HG03565 (cell line): ENCODE results near the gene ELK3.

Experiments used
- ATAC-seq: cut with Tn5 transposase; IDR thresholded peaks from one replicate; pipeline ENCODE4 v1.9.1; 2021; ENCODE audit warnings: mild to moderate bottlenecking, moderate library complexity; ENCODE audit not compliant: unreplicated experiment

The ELK3 gene

DNA sequence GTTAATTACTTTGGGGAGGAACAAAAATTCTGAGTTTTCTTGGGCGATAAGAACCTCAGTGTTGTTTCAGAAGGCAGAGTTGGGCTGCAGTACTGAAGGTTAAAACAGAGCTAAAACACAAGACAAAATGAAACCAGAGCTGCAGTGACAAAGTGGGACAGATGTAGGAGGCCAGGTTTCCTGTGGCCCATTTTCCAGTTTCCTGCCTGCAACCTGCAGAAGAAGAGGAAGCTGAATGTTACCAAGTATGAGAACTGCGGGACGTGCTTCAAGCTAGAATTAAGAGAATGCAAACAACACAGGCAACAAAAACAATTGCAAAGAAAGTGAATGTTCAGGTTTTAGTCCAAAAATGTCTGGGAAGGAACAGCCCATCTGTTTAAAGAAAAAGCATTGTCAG lies 17.8 kb downstream of the ELK3 start:
- no peak for ATAC-seq

DNA sequence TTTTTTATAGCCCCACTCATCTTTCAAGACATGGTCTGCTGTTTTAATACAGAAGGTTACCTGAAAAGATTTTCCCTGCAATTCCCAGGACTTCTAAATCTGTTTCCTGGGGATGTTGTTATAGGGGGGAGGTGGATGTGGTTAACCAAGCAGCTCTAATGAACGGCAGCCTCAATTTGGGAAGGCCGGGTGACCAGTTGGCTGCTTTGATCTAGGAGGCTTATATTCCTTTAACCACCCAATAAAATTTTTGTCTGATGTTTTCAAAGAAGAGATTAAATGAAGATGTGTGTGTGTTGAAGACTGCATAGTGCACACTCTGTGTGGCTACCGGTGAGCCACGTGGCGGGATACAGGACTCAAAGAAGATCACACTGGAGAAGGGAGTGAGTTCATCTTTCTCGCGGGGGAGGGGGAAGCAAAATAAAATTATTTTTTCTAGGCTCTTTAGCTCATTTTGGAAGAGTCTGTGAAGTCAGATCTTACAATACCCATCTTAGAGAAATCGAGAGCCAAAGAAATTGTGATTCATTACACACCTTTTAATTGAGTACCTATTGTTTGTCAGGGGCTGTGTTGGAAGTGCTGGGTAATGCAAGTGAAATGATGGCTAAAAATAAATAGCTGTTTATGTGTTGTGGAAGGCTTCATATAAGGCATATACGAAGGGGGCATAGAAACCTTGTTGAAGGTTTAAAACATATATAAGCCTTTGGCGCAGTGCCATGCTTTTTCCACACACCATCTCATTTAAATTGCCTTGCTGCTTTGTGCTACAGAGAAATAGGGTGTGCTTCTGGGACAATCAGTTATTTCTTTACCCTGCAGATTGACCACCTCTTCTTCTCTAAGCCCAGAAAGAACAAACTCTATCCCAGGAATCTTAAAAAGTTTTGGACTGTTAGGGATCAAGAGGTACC lies 18.5 kb downstream of the ELK3 start:
- ATAC-seq, result no peak

GRCh38 chr12:96213869-96214268 lies 19.7 kb downstream of the ELK3 start:
- no peak for ATAC-seq

DNA sequence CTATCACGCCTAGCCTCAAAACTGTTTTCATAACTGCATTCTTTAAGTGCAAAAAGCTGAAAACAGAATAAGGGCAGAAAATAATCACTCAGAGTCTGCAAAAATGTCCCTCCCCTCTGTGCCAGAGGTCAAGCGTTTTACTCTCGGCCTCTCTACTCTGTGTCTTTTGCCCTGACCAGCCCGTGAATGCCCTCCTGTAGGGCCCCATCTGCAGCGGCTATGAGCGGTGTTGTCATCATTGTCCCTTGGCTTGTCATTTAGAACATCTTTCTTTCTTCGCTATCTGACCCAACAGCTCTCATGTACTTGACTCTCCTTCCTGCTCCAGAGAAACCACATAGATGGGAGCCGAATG lies 21.7 kb downstream of the ELK3 start:
- no peak for ATAC-seq

DNA sequence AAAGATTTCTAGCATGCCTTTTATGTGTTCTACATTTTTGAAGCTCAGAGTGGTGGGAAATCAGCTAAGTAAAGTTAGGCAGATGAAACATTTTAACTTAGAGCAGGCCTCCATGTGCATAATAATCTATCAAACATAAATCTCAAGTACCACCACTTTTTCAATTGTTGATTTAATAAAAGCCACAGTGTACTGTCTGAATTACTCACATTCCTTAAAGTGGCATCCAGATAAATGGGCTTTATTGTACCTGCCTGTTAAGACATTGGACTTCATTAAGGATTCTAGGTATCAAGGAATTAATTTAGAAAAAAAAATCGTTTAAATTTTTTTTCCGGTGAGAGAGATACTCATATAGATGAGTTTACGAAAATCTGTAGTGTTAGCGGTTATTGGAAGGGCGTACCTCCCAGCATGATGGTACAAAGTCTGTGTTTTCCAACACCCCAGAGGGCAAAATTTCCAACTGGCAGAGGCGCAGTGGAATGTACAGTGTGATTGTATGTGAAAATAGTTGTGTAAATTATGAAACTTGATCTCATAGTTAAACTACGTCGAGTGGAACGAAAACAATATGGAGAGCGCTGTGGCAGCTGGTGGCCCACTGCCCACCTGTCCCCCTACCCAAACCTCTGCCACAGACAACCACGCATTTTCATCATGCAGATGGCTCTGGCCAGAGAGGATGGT lies 25.0 kb downstream of the ELK3 start:
- ATAC-seq, result no peak

DNA sequence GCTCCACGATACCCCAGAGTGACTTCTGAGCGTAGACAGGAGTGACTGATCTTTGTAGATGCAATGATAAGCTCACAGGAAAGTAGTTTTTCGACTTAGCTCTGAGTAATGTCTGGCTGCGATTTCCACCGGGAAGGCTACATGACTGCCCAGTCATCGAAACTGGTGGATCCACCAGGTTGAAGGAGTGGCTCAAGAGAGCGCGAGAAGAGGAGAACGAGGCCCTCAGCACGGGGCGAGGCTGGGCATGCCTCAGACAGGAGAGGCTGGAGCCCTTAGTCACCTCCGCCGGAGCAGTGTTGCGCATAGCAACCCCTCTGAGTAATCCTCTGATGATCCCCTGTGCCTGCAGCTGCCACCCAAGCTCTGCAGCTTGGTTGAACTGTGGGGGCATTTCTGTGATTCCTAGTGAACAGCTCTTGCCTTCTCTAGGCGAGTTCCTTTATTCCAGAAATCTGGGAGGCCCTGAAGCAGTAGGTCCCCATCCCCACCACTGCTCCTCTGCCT lies 25.6 kb downstream of the ELK3 start:
- ATAC-seq, result no peak

GRCh38 chr12:96220902-96221301 lies 26.7 kb downstream of the ELK3 start:
- no peak for ATAC-seq

GRCh38 chr12:96221391-96221790 lies 27.2 kb downstream of the ELK3 start:
- no peak for ATAC-seq

- no peak for ATAC-seq
These were observed 29.4 kb downstream of the ELK3 start for GRCh38 chr12:96223411-96224218.

GRCh38 chr12:96224219-96224615 lies 30.0 kb downstream of the ELK3 start:
- ATAC-seq, result no peak

- ATAC-seq, result no peak
These were observed 31.1 kb downstream of the ELK3 start for GRCh38 chr12:96225044-96225855.

GRCh38 chr12:96225994-96226399 lies 31.8 kb downstream of the ELK3 start:
- ATAC-seq, result no peak

DNA sequence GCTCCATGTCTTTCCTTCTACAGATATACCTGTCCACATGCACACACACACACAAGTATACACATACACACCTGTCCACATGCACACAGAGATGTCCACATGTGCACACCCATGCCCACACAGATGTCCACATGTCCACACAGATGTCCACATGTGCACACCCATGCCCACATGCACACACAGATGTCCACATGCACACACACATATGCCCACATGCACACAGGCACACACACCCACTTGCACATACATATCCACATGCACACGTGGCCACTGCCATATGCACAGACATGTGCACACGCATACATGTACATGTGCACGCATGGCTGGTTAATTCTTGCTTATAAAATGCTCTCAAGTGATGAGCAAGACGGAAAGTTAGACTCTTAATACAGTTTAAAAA lies 32.2 kb downstream of the ELK3 start:
- no peak for ATAC-seq

DNA sequence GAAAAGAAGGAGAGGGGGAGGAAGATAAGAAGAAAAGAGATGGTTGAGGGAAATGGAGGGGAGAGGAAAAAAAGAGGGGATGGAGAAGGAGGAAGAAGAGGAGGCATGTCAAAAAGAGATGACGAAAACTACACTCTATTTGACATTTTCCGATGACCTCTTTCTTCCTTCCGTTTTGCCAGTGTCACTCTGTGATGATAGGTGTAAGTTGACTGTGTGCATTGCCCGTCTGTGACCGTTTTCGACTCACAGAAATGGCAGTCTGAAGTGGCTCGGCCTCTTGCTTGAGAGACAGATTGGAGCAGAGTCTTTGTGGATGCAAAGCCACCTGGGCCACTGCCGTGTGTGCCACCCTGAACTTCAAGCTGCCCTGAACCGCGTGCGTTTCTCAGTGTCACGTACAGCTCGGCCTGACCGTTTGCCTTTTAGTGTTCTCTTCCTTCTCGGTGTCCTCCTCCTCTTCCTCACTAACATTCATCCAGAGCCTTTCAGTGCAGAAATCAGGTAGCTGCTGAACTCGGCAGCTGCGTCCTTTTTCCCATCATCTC lies 32.7 kb downstream of the ELK3 start:
- ATAC-seq, result no peak

DNA sequence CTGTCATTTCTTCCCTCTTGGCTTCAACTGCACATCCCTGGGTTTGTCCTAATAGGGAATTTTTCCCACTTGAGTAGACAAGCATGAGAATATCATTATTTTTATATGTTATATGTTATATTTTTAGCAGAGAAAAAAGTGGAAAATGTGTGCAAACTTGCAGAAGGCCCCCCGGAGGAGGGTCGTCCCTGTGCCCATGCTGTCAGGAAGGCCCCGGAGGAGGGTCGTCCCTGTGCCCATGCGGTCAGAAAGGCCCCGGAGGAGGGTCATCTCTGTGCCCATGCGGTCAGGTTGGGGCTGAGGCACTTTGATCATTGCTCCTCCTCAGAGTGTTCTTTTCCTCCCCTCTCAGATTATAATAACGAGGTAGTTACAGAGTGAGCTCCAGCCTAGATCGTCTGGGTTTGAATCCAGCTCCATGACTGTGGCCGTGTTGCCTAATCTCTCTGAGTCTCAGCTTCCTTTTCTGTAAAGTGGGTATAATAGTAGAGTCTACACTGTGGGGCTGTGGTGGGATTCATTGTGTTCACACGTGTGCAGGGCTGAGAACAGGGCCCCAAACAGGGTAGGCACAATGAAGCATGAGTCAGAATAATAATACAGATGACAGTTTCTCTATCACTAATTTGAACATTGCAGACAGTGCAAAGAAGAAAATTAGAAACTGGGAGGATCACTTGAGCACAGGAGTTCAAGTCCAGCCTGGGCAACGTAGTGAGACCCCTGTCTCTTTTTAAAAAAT lies 33.4 kb downstream of the ELK3 start:
- no peak for ATAC-seq

DNA sequence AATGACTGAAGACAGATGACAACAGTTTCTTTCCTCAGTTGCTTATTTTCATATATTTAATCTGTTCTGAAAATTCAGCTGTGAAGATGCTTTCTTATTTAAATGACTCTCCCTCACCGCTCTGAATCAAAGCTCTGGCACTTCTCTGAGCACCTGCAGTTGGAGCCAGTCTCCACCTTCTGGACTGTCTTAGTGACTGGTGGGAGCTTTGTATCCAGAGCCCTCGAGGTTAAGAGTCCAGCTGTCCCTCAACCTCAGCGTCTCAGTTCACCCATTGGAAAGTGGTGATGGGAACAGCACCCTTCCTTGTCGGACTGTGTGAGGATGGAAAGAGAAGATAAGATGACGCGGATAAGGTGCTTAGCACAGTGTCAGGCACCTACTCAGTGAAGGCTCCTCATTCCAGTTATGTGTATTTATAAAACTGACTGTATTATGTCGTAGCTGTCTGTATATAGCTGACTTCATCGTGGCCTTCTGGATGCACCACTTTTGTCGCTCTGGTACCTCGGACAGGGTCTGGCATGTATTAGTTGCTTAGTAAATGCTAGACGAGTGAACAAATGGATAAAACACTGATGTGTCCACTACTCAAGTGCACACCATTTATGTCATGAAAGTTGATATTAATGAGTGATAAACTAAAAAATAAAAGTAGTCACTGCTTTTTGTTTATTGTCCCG lies 34.5 kb downstream of the ELK3 start:
- ATAC-seq, result no peak

DNA sequence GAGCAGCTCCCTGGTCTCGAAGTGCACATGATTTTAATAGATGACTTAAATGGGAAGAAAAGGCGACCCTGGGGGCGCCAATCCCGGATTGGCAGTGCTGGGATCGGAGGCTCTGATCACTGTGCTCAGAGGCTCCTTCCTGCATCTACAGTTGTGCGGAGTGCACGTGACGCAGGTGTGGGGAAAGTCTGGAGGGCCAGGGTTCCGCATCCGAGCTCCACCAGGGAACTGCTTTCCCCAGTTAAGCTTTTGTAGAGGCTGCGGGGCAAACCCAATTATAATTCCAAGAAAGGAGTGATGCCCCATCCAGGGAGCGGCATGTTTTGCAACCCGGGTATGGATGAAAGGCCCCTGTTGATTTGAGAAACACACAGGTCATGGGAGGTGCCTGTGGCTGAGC lies 36.5 kb downstream of the ELK3 start:
- ATAC-seq, result no peak

GRCh38 chr12:96233168-96233567 lies 39.0 kb downstream of the ELK3 start:
- no peak for ATAC-seq

GRCh38 chr12:96233939-96234461 lies 39.8 kb downstream of the ELK3 start:
- no peak for ATAC-seq
